ENCODE data around the gene PSMA6. TPM values are rescaled to one million over a fixed set of nuclear protein-coding genes. Genes with fewer than 3 reads are reported as not detected.

PSMA6 gene
- total RNA-seq, 1 experiment from 2014 or later = 307 TPM

- Histone ChIP-seq H3K9me2 (replicated peaks; ENCODE audit: low read length) (no peaks in the 10 kb centered on the region), H4K20me1 (ENCODE audit: low read length) (no peaks in the 10 kb centered on the region), H3K79me2 (ENCODE audit: low read length) (no peaks in the 10 kb centered on the region), H3K4me3 (ENCODE audit: low read length) (no peak overlapping the region), H3K4me1 (ENCODE audit: insufficient read depth, low read length) (peaks cover 38% of the 10 kb centered on the region), H3K9ac (ENCODE audit: low read length) (no peak overlapping the region), H3K27ac (ENCODE audit: low read length) (no peak overlapping the region), H3K4me2 (ENCODE audit: low read length) (no peak overlapping the region), H2AFZ (ENCODE audit: low read length) (no peak overlapping the region), H3F3A (ENCODE audit: low read length, unreplicated experiment) (no peaks in the 10 kb centered on the region), H3K9me3 (ENCODE audit: low read length) (no peaks in the 10 kb centered on the region), H3K36me3 (ENCODE audit: low read depth, low read length) (no peaks in the 10 kb centered on the region), H3K27me3 (ENCODE audit: low read length) (no peaks in the 10 kb centered on the region)
- POLR2A ChIA-PET (ENCODE audit: unreplicated experiment) = no interaction called here
- DNase-seq (no peak), ATAC-seq (no peak)
- BruUV-seq (replicated peaks) = no TSS peak
- intact Hi-C loops (cut with micrococcal nuclease) = no loop called here
- CTCF ChIA-PET = no interaction called here
- TF ChIP-seq, protein P1, sequence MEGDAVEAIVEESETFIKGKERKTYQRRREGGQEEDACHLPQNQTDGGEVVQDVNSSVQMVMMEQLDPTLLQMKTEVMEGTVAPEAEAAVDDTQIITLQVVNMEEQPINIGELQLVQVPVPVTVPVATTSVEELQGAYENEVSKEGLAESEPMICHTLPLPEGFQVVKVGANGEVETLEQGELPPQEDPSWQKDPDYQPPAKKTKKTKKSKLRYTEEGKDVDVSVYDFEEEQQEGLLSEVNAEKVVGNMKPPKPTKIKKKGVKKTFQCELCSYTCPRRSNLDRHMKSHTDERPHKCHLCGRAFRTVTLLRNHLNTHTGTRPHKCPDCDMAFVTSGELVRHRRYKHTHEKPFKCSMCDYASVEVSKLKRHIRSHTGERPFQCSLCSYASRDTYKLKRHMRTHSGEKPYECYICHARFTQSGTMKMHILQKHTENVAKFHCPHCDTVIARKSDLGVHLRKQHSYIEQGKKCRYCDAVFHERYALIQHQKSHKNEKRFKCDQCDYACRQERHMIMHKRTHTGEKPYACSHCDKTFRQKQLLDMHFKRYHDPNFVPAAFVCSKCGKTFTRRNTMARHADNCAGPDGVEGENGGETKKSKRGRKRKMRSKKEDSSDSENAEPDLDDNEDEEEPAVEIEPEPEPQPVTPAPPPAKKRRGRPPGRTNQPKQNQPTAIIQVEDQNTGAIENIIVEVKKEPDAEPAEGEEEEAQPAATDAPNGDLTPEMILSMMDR (conservative IDR thresholded peaks at IDR 0.05; ENCODE audit: low read depth, low read length) = no peak
- TF ChIP-seq EZH2 (IDR thresholded peaks at IDR 0.05; ENCODE audit: low read length, unreplicated experiment) (no peak), EZH2phosphoT487 (IDR thresholded peaks at IDR 0.05; ENCODE audit: borderline replicate concordance, low read length) (no peak)
Measured at GRCh38 chr14:35338731-35339405, 46.7 kb downstream of the PSMA6 start.

DNA sequence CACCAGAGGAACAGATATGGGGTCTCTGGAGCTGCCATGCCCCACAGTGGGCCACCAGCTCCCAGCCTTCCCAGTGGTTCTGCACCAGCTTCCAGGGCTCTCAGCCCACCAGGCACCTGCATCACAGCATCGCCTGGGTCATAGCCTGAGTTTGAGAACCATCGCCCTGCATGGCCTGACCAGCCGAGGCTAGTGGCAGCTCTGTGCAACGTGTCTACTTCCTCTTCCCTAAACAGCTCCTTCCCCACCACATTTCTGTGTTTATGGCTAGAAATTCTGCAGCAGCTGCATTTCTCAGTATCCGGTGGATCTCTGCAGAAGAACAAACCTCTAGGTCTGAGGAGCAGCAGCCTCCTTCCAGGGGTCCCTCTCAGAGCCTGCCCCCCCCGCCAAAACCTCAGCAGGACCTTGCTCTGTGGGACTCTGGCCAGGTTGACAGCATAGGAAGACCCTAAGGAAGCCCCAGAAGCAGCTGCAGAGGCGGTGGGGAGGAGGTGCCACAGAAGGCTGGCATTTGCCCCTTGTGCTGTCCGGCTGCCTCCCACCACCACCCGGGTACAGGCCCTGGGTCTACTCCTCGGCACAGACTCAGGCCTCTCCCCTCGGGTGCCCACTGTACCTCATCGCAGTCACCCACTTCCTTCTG, 47.7 kb downstream of the PSMA6 start:
- Histone ChIP-seq H3K9me2 (replicated peaks; ENCODE audit: low read length) (no peaks in the 10 kb centered on the region), H3K27me3 (ENCODE audit: low read length) (no peaks in the 10 kb centered on the region), H3F3A (ENCODE audit: low read length, unreplicated experiment) (no peaks in the 10 kb centered on the region), H3K27ac (ENCODE audit: low read length) (no peak overlapping the region), H3K79me2 (ENCODE audit: low read length) (no peaks in the 10 kb centered on the region), H4K20me1 (ENCODE audit: low read length) (no peaks in the 10 kb centered on the region), H3K36me3 (ENCODE audit: low read depth, low read length) (no peaks in the 10 kb centered on the region), H3K4me3 (ENCODE audit: low read length) (no peak overlapping the region), H2AFZ (ENCODE audit: low read length) (no peak overlapping the region), H3K9me3 (ENCODE audit: low read length) (no peaks in the 10 kb centered on the region), H3K9ac (ENCODE audit: low read length) (no peak overlapping the region), H3K4me1 (ENCODE audit: insufficient read depth, low read length) (peaks cover 34% of the 10 kb centered on the region), H3K4me2 (ENCODE audit: low read length) (no peak overlapping the region)
- BruUV-seq (replicated peaks) = no TSS peak
- ChIA-PET CTCF (no interaction called here), POLR2A (ENCODE audit: unreplicated experiment) (interaction anchor here (0.7 kb wide), 1 partner anchor 44 kb away, joined by 4 read pairs; no protein-coding TSS in a partner anchor)
- DNase-seq (no peak), ATAC-seq (no peak)
- no peak for TF ChIP-seq EZH2 (IDR thresholded peaks at IDR 0.05; ENCODE audit: low read length, unreplicated experiment)
- no peak for TF ChIP-seq EZH2phosphoT487 (IDR thresholded peaks at IDR 0.05; ENCODE audit: borderline replicate concordance, low read length)
- TF ChIP-seq, protein P1 (conservative IDR thresholded peaks at IDR 0.05; ENCODE audit: low read depth, low read length) = no peak
- intact Hi-C loops (cut with micrococcal nuclease) = no loop called here

Data from PC-3 (cell line).